ENCODE data around the gene FAM185A.
"Not testable (repeated sequence)": the region's sequence is repeated elsewhere in the genome, so short reads cannot be mapped to it uniquely, and the experiment has no call there.

The FAM185A gene

DNA sequence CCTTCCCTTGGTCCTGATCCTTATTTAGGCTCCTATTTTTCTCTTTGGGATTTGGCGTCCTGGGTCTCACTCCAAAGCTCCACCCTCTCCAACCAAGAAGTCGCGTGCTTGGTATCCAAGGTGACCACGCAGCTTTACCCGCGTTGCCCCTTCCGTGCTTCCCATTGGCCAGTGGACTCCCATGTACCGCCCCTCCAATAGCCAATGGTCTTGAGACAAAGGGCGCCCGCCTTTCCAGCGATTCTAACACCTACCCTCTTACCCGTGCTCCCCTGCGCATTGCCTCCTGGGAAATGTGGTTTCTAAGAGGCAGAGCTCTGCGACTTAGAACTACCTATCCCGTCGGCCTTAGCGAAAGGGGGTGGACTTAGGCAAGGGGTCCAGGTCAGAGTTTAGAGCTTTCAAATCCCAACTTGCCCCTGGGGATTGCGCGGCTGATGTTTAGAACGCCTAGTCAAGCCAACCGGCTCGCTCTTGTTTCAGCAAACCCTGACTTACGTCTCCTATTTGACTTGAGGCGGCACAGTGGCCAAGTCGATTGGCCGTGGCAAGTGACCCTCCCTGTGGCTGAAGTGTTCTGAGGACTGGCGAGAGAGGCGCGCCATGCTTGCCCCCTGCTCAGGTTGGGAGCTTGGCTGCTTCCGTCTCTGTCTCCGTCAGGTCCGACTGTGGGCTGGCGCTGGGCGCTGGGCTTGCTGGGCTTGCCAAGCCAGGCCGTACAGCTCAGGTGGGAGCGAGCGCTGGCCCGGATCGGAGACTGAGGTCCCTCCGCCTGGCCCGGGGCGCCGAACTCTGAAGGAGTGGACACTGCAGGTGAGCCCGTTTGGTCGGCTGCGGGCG lies at the start of gene FAM185A:
Gene FAM185A (plus strand): TSS at position 395 of the 840 bp plus-strand sequence. CDS start 209 bp downstream, at position 604.
- peak; percentile 98 for DNase-seq (ENCODE audit: low read depth)

DNA sequence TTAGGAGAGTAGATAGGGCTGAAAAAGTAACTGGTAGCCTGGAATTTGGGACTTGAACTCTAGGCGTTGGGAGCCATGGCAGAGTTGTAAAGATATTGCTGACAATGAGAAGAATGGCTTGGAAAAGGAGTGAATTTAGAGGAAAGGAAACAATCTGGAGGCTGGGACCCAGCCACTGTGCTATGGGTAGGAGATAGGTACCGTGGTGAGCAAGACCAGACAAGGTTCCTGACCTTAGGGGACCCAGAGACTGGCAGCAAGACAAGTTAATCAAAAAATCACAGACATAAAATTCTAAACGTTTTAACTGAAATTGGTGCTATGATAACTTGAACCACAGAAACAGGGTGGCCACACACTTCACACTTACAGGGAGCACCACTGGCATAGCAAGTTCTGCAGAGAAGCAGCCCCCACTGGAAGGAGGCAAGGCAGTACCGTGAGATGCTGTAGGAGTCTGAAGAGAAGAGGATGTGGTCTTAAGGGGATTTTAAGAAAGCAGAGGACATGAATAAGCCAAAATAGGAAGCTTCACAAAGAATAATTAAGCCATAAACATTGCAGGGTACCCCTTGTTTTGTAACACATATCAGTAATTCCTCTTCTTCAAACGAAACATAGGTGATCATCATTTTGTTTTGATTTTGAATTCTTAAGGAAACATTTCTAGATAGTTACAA lies 35.6 kb upstream of the FAM185A start:
- DNase-seq (ENCODE audit: low read depth), result not testable (repeated sequence)

DNA sequence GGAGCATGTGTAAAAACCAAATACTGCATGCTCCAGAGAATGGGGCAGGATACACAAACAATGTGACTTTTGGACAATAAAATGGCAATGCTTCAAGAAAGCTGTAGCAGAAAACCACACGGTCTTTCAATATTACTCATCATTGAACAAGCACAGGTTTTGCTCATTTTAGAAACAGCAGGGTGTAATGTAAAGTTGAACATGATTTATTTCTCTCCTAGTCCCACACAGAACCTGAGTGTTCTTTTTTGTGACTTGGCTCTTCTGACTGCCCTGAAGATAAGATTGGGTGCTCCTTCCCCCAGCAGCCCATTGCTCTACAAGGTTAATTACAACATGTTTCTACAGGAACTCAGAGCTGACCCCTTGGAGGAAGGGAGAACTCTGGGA lies 35.1 kb upstream of the FAM185A start:
- not testable (repeated sequence) for DNase-seq (ENCODE audit: low read depth)

DNA sequence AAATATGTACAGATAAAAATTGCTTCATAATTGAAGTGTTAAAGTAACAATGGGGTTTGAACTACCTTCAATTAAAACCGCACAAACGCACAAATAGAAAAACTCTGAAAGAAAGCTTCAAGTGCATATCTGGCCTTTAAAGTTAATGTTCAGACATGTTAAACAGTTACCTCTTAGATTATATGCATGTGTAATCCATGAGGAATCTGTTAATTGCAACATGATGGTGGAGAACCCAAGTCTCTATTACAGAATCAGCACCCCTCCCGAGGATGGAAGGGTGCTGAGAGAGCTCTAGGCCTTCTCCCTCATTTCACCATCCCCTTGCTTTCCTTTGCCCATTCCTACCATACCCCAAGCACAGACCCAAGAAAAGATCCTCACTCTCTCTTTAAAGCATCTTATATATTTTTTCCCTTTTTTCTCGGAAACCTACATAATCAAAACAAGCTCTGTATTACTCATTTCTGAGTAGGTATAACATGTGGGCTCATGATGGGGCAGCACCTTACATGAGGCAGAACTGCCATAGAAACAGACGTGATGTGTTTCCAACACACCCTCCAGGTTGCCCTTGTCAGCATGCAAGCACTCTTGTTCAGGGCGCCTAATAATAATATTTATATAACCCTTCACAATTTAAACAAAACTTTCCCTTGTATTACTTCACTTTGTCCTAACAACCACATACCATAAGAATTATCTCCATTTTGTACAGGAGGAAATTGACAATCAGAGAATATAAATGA lies 33.9 kb upstream of the FAM185A start:
- not testable (repeated sequence) for DNase-seq (ENCODE audit: low read depth)

DNA sequence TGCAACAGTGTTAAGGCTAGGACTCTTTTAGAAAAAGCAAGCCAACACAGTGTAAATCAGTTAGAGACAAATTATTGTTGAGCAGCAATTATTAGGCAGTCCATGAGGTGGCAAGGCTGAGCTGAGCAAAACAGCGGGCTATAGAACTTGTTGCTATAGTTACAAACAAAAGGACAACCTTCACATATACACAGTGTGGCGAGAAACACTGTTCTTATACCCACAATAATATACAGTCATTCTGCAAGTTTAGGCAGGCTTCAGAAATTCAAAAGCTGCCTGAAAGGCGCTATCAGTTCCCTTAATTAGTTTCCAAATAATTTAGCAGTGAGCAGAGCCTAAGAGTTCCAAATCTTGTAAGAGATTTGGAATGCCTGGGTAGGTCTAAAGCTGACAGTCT lies 33.1 kb upstream of the FAM185A start:
- not testable (repeated sequence) for DNase-seq (ENCODE audit: low read depth)

DNA sequence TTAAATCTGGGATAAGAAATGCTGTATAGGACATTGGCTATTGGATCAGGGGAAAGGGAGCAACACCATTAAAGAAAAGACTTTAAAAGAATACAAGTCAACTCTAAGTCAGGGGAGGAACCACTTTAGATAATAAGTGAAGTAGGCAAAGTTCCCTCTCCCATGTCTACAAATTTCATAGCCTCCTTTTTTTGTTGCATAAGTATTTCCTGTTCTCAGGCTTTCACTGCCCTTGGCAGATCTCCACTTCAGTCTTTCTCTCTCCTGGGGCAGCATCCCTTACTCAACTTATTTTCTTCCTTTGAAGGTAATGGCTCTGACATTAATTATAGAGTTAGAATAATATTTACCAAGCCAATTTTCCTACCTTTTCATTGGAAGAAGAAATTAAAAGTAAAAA lies 30.3 kb upstream of the FAM185A start:
- DNase-seq (ENCODE audit: low read depth), result peak; percentile 33

DNA sequence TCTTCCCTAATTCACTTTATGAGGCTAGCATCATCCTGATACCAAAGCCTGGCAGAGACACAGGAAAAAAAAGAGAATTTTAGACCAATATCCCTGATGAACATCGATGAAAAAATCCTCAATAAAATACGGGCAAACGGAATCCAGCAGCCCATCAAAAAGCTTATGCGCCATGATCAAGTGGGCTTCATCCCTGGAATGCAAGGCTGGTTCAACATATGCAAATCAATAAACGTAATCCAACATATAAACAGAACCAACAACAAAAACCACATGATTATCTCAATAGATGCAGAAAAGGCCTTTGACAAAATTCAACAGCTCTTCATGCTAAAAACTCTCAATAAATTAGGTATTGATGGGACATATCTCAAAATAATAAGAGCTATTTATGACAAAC lies 22.6 kb upstream of the FAM185A start:
- DNase-seq (ENCODE audit: low read depth), result not testable (repeated sequence)

DNA sequence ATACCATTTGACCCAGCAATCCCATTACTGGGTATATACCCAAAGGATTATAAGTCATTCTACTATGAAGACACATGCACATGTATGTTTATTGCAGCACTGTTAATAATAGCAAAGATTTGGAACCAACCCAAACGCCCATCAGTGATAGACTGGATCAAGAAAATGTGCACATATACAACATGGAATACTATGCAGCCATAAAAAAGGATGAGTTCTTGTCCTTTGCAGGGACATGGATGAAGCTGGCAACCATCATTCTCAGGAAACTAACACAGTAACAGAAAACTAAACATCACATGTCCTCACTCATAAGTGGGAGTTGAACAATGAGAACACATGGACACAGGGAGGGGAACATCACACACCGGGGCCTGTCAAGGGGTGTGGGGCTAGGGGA lies 19.1 kb upstream of the FAM185A start:
- not testable (repeated sequence) for DNase-seq (ENCODE audit: low read depth)

DNA sequence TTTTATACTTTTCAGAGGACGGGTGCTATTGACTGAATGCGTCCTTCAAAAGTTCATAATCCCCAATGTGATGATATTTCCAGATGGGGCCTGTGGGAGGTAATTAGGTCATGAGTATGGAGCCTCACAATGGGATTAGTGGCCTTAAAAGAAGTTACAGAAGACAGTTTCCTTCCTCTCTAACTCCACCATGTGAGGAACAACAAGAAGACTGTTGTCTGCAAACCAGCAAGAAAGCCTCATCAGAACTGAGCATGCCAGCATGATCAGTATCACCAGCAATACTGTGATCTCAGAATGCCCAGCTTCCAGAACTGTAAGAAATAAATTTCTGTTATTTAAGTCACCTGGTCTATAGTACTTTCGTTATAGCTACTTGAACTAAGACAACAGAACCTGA lies 18.4 kb upstream of the FAM185A start:
- DNase-seq (ENCODE audit: low read depth), result not testable (repeated sequence)

- not testable (repeated sequence) for DNase-seq (ENCODE audit: low read depth)
Observed at GRCh38 chr7:102742002-102742771, 6.6 kb upstream of the FAM185A start.

GRCh38 chr7:102743861-102744260 lies 4.9 kb upstream of the FAM185A start:
- DNase-seq (ENCODE audit: low read depth), result not testable (repeated sequence)

- not testable (repeated sequence) for DNase-seq (ENCODE audit: low read depth)
Observed at GRCh38 chr7:102745494-102746288, 3.1 kb upstream of the FAM185A start.

DNA sequence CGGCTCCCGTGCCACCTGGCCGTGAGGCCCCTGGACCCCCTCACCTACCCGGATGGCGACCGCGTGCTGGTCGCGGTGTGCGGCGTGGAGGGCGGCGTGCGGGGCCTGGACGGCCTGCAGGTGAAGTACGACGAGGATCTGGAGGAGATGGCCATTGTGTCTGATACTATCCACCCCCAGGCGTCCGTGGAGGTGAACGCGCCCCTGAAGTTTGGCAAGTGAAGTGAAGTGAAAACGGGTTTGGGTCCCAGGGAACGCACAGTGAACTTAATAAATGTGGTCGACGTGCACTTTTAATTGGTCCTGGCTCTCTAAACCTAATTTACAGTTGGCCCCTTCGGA lies 617 bp downstream of the FAM185A start:
- not testable (repeated sequence) for DNase-seq (ENCODE audit: low read depth)

DNA sequence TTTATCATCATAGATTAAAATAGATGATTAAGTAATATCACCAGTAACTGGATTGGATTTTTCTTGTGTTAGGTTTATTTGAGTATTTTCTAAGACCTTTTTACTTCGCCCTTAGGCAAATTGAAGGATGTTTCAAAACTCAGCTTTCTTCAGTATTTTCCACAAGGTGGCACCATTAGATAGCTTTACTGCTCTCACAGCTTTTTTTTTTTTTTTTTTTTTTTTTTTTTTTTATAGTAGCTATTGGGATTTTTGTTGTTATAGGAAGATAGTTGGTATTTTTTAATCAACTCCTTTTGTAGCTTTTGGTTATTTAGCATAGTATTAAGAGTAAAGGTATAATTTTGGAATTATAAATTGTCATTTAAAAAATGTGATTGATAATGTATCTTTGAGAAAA lies 9.4 kb downstream of the FAM185A start:
- not testable (repeated sequence) for DNase-seq (ENCODE audit: low read depth)

DNA sequence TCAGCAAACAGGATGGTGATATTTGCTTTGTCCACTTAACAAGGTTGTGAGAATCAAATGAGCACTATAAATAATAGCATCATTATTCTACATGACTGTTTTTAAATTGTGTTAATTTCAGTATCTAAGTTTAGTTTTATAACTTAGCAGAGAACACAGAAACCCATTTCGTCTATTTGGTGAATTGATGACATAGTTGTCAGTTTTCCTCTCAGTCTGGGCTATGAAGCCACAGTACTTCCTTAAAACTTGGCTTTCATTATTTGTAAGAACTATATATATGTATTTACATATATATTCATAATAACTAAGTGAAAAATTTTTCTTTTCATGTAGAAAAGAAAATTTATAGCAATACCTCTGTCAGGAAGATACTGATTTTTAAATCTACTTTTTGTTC lies 11.1 kb downstream of the FAM185A start:
- DNase-seq (ENCODE audit: low read depth), result not testable (repeated sequence)

- not testable (repeated sequence) for DNase-seq (ENCODE audit: low read depth)
Observed at GRCh38 chr7:102761234-102761633, 12.4 kb downstream of the FAM185A start.

DNA sequence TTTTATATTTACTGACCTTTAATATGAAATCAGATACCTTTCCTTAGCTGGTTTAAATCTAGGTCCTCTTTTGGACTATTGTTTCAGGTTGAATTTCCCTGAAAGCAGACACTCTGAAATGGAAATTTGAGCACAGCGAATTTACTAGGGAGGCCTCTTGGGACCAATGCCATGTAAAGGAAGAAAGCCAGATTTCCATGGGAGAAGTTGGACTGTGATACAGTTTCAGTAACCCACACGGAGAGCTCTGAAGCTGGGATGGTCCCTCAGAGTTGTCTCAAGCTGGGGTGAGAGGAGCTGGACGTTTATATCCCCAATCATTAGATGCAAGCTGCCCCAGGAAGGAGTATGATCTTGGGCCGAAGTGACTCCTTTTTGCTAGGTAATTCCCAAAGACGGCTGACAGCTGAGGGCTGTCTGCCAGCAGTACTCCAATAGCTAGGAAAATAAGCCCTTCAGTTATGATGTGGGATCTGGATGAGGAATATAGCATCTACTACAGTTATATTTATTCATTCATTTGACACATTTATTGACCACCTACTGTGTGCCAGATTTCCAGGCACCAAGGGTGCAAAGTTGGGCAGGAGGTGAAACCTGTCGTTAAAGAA lies 14.6 kb downstream of the FAM185A start:
- not testable (repeated sequence) for DNase-seq (ENCODE audit: low read depth)

- not testable (repeated sequence) for DNase-seq (ENCODE audit: low read depth)
Observed at GRCh38 chr7:102769657-102770192, 20.9 kb downstream of the FAM185A start.

- not testable (repeated sequence) for DNase-seq (ENCODE audit: low read depth)
Observed at GRCh38 chr7:102770467-102770866, 21.7 kb downstream of the FAM185A start.

- DNase-seq (ENCODE audit: low read depth), result not testable (repeated sequence)
Observed at GRCh38 chr7:102776217-102776616, 27.4 kb downstream of the FAM185A start.

All from GM04504 (cell line).